ENCODE data around the gene PCDHGB6.
"Not testable (repeated sequence)": the region's sequence is repeated elsewhere in the genome, so short reads cannot be mapped to it uniquely, and the experiment has no call there.

PCDHGB6 gene

DNA sequence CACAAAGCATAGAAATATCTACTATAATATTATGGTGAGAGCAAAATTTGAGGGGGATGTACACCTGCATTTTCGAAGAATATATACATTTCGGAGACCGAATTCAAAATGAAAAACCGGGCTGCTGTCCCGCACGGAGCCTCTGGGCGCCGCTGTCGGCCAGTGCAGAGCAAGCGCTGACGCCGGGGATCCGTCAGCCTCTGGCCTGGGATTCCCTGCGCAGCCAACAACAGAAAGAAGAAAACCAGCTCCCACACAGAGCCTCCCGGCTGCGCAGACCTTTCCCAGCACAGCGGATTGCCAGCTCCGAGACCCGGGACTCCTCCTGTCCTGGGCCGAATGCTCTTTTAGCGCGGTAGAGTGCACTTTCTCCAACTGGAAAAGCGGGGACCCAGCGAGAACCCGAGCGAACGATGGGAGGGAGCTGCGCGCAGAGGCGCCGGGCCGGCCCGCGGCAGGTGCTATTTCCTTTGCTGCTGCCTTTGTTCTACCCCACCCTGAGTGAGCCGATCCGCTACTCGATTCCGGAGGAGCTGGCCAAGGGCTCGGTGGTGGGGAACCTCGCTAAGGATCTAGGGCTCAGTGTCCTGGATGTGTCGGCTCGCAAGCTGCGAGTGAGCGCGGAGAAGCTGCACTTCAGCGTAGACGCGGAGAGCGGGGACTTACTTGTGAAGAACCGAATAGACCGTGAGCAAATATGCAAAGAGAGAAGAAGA, at the start of gene PCDHGB6:
PCDHGB6 (plus strand) TSS at position 232 of the 716 bp plus-strand sequence; CDS start at position 414, 182 bp downstream.
- peak; percentile 85 for DNase-seq

DNA sequence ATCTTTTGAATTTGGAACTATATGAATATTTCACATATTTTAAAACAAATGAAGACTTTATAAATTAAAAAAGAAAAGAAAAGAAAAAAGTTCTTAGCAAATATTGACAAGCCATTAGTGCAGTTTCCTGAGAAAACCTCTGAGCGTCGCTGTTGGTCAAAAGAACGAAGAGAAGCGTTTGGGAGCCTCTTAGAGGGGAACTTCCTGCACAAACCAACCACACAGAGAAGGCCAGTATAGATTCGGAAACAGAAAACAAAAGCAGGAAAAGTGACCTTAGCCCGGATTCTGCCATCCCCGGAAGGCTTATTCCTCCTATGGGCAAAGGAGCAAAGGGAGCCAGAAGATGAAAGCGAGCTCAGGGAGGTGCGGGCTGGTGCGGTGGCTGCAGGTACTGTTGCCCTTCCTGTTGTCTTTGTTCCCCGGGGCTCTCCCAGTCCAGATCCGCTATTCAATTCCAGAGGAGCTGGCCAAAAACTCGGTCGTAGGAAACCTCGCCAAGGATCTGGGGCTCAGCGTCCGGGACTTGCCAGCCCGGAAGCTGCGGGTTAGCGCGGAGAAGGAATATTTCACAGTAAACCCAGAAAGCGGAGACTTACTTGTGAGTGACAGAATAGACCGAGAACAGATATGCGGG, 47.9 kb upstream of the PCDHGB6 start, which contains the start of gene PCDHGB2:
PCDHGB2 (plus strand) TSS at position 205 of the 637 bp plus-strand sequence; CDS start at position 347, 142 bp downstream.
- no peak for DNase-seq

- no peak for DNase-seq
Observed at GRCh38 chr5:141360685-141361084, 47.1 kb upstream of the PCDHGB6 start.

- DNase-seq: no peak
Observed at GRCh38 chr5:141362719-141363118, 45.1 kb upstream of the PCDHGB6 start.

- no peak for DNase-seq
Observed at GRCh38 chr5:141363952-141364660, 43.7 kb upstream of the PCDHGB6 start, which contains the start of gene PCDHGA5. TSS of gene PCDHGA5 (plus strand) at chr5:141364162. CDS start at chr5:141364331, 169 bp downstream.

DNA sequence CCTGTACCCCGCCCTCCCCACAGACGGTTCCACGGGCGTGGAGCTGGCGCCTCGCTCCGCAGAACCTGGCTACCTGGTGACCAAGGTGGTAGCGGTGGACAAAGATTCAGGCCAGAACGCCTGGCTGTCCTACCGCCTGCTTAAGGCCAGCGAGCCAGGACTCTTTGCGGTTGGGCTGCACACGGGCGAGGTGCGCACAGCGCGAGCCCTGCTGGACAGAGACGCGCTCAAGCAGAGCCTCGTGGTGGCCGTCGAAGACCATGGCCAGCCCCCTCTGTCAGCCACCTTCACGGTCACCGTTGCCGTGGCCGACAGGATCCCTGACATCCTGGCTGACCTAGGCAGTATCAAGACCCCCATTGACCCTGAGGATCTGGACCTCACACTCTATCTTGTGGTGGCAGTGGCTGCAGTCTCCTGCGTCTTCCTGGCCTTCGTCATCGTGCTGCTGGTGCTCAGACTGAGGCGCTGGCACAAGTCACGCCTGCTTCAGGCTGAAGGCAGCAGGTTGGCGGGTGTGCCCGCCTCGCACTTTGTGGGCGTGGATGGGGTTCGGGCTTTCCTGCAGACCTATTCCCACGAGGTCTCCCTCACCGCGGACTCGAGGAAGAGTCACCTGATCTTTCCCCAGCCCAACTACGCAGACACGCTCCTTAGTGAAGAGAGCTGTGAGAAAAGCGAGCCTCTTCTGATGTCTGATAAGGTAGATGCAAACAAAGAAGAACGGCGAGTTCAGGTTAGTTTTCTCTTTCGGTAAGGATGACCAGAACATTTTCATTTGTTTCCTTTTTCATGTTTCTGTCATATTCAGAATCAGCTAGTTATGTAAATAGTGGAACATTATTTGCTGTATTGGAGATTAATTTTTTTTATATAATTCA, 41.6 kb upstream of the PCDHGB6 start:
- no peak for DNase-seq

DNA sequence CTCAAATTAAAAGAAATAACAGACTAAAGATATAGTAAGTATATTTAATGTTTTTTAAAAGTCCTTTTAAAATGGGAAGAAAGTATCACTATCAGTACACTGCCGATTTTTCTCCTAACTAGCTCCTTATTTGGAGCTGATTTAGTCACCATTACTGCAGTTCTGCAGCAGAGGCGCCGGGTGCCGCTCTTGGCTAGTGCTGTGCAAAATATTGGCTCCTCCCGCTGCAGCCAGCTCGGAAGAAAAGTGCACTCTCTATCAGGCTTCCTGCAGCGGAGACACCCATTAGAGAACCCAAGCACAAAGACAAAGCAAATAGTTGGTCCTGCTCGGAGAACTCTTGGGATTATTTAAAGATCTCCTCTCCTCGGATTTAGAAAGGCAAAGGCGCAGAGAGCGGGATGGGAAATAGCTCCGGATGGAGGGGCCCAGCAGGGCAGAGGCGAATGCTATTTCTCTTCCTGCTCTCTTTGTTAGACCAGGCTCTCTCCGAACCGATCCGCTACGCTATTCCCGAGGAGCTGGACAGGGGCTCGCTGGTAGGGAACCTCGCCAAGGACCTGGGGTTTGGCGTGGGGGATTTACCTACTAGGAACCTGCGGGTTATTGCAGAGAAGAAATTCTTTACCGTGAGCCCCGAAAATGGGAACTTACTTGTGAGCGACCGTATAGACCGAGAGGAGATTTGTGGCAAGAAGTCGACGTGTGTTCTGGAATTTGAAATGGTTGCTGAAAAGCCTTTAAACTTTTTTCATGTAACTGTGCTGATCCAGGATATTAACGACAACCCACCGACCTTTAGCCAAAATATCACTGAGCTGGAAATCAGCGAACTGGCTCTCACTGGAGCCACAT, 37.6 kb upstream of the PCDHGB6 start, which contains the start of gene PCDHGB3:
PCDHGB3 (plus strand) TSS at position 249 of the 855 bp plus-strand sequence; CDS start at position 402, 153 bp downstream.
- DNase-seq: no peak

- no peak for DNase-seq
Observed at GRCh38 chr5:141371572-141372475, 36.0 kb upstream of the PCDHGB6 start.

DNA sequence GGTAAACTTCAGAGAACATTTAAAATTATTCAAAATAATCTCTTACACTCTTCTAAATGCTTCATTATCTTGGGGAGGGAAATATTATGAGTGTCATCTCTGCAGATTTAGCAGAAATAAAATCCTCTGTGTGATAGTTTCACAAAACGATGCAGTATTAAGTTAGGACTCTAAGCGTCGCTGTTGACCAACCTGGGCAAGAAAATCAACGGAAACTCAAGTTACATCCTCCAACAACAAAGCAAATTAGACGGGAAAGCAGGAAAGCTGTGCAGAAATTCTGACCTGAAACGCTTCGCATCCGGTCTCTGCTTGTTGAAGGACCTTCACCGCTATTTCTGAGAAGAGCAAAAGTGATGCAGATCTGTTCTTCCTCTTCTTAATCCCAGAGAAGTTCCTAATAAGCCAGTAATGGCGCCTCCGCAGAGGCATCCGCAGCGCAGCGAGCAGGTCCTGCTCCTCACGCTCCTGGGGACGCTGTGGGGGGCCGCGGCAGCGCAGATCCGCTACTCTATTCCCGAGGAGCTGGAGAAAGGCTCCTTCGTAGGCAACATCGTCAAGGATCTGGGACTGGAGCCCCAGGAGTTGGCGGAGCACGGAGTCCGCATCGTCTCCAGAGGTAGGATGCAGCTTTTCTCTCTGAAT, 34.0 kb upstream of the PCDHGB6 start, which contains the start of gene PCDHGA6:
PCDHGA6 (plus strand) TSS at position 219 of the 645 bp plus-strand sequence; CDS start at position 412, 193 bp downstream.
- DNase-seq: no peak

DNA sequence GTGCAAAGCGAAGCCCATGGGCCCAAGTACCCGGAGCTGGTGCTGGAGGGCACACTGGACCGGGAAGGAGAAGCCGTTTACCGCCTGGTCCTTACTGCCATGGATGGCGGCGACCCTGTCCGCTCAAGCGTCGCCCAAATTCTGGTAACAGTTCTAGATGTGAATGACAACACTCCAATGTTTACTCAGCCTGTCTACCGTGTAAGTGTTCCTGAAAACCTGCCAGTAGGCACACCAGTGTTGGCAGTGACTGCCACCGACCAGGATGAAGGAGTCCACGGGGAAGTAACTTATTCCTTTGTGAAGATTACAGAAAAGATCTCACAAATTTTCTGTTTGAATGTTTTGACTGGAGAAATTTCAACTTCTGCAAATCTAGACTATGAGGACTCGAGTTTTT, 33.2 kb upstream of the PCDHGB6 start:
- DNase-seq: no peak

GRCh38 chr5:141375444-141376155, 32.2 kb upstream of the PCDHGB6 start:
- DNase-seq: not testable (repeated sequence)

DNA sequence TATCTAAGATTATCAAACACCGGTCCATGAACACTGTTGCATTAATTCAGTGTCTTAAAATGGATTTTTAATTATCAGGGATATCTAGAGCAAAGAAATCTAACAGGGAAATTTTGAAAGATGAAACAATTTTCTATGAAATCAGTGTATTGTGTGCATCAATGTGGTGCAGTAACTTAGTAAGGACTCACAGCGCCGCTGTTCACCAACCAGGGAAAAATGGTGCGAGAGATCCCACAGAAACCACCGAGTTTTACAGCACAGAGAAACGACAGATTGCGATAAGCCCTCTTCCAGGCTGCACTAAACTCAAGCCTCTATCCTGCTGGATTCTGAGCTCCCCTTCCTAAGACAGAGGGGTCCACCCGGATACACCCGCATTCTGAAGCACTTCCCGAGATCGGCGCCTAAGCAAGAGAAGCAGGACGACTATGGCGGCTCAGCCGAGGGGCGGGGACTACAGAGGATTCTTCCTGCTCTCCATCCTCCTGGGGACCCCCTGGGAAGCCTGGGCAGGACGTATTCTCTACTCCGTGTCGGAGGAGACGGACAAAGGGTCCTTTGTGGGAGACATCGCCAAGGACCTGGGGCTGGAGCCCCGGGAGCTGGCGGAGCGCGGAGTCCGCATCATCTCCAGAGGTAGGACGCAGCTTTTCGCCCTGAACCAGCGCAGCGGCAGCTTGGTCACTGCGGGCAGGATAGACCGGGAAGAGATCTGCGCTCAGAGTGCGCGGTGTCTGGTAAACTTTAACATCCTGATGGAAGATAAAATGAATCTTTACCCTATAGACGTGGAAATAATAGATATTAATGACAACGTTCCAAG, 25.1 kb upstream of the PCDHGB6 start, which contains the start of gene PCDHGA7:
PCDHGA7 (plus strand) TSS at position 274 of the 826 bp plus-strand sequence; CDS start at position 432, 158 bp downstream.
- no peak for DNase-seq

GRCh38 chr5:141383345-141383744, 24.5 kb upstream of the PCDHGB6 start:
- no peak for DNase-seq

DNA sequence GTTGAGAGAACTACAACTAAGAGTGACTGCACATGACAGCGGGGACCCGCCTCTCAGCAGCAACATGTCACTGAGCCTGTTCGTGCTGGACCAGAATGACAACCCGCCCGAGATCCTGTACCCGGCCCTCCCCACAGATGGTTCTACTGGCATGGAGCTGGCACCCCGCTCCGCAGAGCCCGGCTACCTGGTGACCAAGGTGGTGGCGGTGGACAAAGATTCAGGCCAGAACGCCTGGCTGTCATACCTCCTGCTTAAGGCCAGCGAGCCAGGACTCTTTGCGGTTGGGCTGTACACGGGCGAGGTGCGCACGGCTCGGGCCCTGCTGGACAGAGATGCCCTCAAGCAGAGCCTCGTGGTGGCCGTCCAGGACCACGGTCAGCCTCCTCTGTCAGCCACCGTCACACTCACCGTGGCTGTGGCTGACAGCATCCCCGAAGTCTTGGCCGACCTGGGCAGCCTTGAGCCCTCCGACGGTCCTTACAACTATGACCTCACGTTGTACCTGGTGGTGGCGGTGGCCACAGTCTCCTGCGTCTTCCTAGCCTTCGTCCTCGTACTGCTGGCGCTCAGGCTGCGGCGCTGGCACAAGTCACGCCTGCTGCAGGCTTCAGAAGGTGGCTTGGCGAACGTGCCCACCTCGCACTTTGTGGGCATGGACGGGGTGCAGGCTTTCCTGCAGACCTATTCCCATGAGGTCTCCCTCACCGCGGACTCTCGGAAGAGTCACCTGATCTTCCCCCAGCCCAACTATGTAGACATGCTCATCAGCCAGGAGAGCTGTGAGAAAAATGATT, 23.2 kb upstream of the PCDHGB6 start:
- no peak for DNase-seq

- peak; percentile 83 for DNase-seq
Observed at GRCh38 chr5:141387557-141388311, 20.1 kb upstream of the PCDHGB6 start, which contains the start of gene PCDHGB4. TSS of gene PCDHGB4 (plus strand) at chr5:141387698. CDS start at chr5:141387885, 187 bp downstream.

DNA sequence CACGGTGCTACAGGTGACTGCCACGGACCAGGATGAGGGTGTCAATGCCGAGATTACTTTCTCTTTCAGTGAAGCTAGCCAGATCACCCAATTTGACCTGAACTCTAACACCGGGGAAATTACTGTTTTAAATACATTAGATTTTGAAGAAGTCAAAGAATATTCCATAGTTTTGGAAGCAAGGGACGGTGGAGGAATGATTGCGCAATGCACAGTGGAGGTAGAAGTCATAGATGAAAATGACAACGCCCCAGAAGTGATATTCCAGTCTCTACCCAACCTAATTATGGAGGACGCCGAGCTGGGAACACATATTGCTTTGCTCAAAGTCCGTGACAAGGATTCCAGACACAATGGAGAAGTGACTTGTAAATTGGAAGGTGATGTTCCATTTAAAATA, 19.2 kb upstream of the PCDHGB6 start:
- DNase-seq: no peak

Measured in islet precursor cell (in vitro differentiated cells).